ENCODE results near the gene POU3F3. TPM values are rescaled to one million over a fixed set of nuclear protein-coding genes. Genes with fewer than 3 reads are reported as not detected.

Gene POU3F3
- total RNA-seq (2014; rRNA removed; shearing (Covaris generic)): 2.2 and 2.7 TPM in 2 replicates
- 3.1 and 3.3 TPM in 2 replicates for total RNA-seq (2022)
- Bru-seq, nascent RNA: percentile 39 among the genes with signal in this experiment
- percentile 51 among the genes with signal in this experiment for BruChase-seq, experiment 1, labeled RNA remaining after a 6-hour chase
- BruChase-seq, experiment 2, labeled RNA remaining after a 2-hour chase: percentile 60 among the genes with signal in this experiment
- long read RNA-seq, partial matches to known transcripts: 0 of 1 reads
- long read RNA-seq, other reads (novel, unspliced or antisense): 0 of 1 reads

DNA sequence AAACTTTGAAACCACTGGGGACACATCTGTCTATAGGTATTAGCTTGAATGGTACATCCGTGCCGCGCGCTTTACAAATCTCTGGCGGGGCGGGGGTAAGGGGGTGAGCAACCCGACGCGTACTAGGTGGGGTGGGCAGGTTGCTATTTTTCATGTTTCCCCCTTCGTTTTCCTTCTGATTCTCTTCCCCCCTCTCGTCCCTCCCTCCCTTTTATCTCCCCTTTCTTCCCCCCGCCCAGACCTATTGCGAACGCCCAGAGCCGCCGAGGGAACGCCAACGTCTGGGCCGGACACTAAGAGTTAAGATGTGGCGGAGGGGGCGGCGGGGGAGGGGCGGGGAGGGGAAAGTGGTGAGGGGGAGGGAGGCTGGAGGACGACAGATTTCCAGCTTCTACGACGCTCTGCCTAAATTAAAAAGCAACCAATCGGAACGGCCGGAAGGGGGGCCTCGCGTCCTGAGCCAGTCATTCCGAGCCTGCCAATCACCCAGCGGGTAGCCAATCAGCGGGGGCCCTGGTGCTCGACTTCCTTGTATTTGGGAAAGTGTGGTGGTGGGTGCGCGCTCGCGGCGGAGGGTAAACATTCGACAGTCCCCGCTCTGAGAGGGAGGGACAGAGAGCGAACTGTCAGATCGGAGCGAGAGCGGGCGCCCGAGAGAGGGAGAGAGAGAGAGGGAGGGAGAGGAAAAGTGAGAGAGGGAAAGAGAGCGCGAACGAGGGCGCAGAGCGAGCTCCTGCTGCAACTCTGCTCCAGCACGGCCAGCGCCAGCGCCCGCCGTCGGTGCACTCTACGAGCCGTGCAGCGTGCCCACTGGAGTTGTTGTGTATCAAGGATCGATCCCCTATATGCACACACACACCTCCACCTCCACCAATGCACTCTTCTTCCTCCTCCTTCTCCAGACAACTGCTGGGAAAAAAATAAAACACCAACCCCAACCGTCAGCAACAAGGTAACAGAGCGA, at the start of gene POU3F3:
TSS of gene POU3F3 (plus strand) at position 582 of the 964 bp plus-strand sequence. CDS start 1,396 bp downstream, outside the sequence.
- TF ChIP-seq EZH2phosphoT487 (IDR thresholded peaks at IDR 0.05; ENCODE audit: borderline replicate concordance, low read depth, low read length): no peak
- TF ChIP-seq, protein P1, sequence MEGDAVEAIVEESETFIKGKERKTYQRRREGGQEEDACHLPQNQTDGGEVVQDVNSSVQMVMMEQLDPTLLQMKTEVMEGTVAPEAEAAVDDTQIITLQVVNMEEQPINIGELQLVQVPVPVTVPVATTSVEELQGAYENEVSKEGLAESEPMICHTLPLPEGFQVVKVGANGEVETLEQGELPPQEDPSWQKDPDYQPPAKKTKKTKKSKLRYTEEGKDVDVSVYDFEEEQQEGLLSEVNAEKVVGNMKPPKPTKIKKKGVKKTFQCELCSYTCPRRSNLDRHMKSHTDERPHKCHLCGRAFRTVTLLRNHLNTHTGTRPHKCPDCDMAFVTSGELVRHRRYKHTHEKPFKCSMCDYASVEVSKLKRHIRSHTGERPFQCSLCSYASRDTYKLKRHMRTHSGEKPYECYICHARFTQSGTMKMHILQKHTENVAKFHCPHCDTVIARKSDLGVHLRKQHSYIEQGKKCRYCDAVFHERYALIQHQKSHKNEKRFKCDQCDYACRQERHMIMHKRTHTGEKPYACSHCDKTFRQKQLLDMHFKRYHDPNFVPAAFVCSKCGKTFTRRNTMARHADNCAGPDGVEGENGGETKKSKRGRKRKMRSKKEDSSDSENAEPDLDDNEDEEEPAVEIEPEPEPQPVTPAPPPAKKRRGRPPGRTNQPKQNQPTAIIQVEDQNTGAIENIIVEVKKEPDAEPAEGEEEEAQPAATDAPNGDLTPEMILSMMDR (conservative IDR thresholded peaks at IDR 0.05; ENCODE audit: low read length): no peak
- H3K4me1 ChIP-seq (ENCODE audit: insufficient read depth, low read length, poor library complexity, severe bottlenecking): peaks cover 15% of the 10 kb centered on the region
- peak; percentile 91 for DNase-seq (ENCODE audit: low spot score)
- ChIA-PET POLR2A (interaction anchor here (0.7 to 0.9 kb wide), 2 partner anchors 121 to 182 kb away, joined by 3 read pairs; no protein-coding TSS in a partner anchor), CTCF (ENCODE audit: unreplicated experiment) (no interaction called here)
- H3K9me3 ChIP-seq (ENCODE audit: low read length): no peaks in the 10 kb centered on the region
- peak within 1 kb of the TSS; percentile 37 for H3K27ac ChIP-seq (ENCODE audit: low read depth, low read length, poor library complexity, severe bottlenecking)
- peak within 1 kb of the TSS; percentile 76 for H2AFZ ChIP-seq (ENCODE audit: low read length)
- intact Hi-C loops (cut with micrococcal nuclease; ENCODE audit: unreplicated experiment): loop anchor here (2.0 to 5.0 kb wide), 3 partner anchors 19 to 183 kb away; partner anchors contain the start of gene MRPS9
- H3K36me3 ChIP-seq (ENCODE audit: insufficient read depth, low read length): no peaks in the 10 kb centered on the region
- peak within 1 kb of the TSS; percentile 81 for H3K4me2 ChIP-seq (ENCODE audit: low read length)
- no peaks in the 10 kb centered on the region for H4K20me1 ChIP-seq (ENCODE audit: insufficient read depth, low read length)
- BruUV-seq (replicated peaks): no TSS peak
- H3K79me2 ChIP-seq (ENCODE audit: insufficient read depth, low read depth, low read length): no peaks in the 10 kb centered on the region
- H3K9me2 ChIP-seq (ENCODE audit: insufficient read depth, low read length): no peaks in the 10 kb centered on the region
- peak within 1 kb of the TSS; percentile 72 for H3K4me3 ChIP-seq (ENCODE audit: low read depth, low read length, poor library complexity, severe bottlenecking)

DNA sequence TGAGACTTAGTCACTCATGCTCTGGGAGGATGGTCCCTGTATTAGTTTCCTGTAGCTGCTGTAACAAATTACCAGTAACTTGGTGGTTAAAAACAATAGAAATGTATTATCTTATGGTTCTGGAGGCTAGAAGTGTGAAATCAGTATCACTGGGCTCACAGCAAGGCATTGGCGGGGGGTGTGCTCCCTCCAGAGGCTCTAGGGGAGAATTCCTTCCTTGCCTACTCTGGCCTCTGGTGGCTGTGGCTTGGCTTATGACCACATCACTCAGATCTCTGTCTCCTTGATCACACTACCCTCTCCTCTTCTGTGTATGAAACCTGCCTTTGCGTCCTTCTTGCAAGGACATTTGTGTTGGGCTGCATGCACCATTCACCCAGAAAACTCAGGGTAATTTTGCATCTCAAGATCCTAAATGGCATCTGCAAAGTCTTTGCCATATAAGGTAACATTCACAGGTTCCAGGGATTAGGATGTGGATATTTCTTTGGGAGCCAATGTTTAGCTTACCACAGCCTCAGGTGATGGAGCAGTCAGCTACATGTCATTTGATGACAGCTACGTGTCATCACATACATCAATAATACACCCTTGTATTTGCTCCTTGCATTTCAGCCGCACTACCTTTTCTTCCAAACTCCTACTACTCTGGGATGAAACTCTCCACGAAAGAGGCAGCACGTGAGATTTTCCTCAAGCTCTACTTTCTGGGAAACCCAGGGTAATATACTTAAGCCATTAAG, 49.6 kb upstream of the POU3F3 start:
- Histone ChIP-seq H3K9me3 (ENCODE audit: low read length) (no peaks in the 10 kb centered on the region), H3K36me3 (ENCODE audit: insufficient read depth, low read length) (no peaks in the 10 kb centered on the region), H3K27ac (ENCODE audit: low read depth, low read length, poor library complexity, severe bottlenecking) (no peak overlapping the region), H2AFZ (ENCODE audit: low read length) (no peak overlapping the region), H3K79me2 (ENCODE audit: insufficient read depth, low read depth, low read length) (no peaks in the 10 kb centered on the region), H3K4me3 (ENCODE audit: low read depth, low read length, poor library complexity, severe bottlenecking) (no peak overlapping the region), H4K20me1 (ENCODE audit: insufficient read depth, low read length) (no peaks in the 10 kb centered on the region), H3K4me1 (ENCODE audit: insufficient read depth, low read length, poor library complexity, severe bottlenecking) (no peaks in the 10 kb centered on the region), H3K9me2 (ENCODE audit: insufficient read depth, low read length) (no peaks in the 10 kb centered on the region), H3K4me2 (ENCODE audit: low read length) (no peak overlapping the region)
- DNase-seq (ENCODE audit: low spot score): no peak
- TF ChIP-seq, protein P1 (conservative IDR thresholded peaks at IDR 0.05; ENCODE audit: low read length): no peak
- TF ChIP-seq EZH2phosphoT487 (IDR thresholded peaks at IDR 0.05; ENCODE audit: borderline replicate concordance, low read depth, low read length): no peak
- intact Hi-C loops (cut with micrococcal nuclease; ENCODE audit: unreplicated experiment): no loop called here
- POLR2A ChIA-PET: no interaction called here
- no TSS peak for BruUV-seq (replicated peaks)
- CTCF ChIA-PET (ENCODE audit: unreplicated experiment): no interaction called here
